Measurements from ENCODE around the gene NUAK2. TPM values are rescaled to one million over a fixed set of nuclear protein-coding genes. Genes with fewer than 3 reads are reported as not detected.
A peak's percentile ranks its signal among the peaks of the same experiment; 100 is the strongest.

Gene NUAK2
- total RNA-seq, 1 donor from 2014 or later, result 4.5 TPM

- peaks cover 77% of the 10 kb centered on the region for H3K4me1 Mint-ChIP-seq (ENCODE audit: unreplicated experiment)
- no peak for DNase-seq (ENCODE audit: extremely low spot score, unreplicated experiment)
- H3K27ac Mint-ChIP-seq (ENCODE audit: unreplicated experiment), result peak overlapping the region; percentile 50
- no peaks in the 10 kb centered on the region for H3K36me3 Mint-ChIP-seq (ENCODE audit: unreplicated experiment)
- H3K9me3 Mint-ChIP-seq (ENCODE audit: unreplicated experiment), result no peaks in the 10 kb centered on the region
- H3K27me3 Mint-ChIP-seq (ENCODE audit: unreplicated experiment), result no peaks in the 10 kb centered on the region
- TF ChIP-seq, protein P1, sequence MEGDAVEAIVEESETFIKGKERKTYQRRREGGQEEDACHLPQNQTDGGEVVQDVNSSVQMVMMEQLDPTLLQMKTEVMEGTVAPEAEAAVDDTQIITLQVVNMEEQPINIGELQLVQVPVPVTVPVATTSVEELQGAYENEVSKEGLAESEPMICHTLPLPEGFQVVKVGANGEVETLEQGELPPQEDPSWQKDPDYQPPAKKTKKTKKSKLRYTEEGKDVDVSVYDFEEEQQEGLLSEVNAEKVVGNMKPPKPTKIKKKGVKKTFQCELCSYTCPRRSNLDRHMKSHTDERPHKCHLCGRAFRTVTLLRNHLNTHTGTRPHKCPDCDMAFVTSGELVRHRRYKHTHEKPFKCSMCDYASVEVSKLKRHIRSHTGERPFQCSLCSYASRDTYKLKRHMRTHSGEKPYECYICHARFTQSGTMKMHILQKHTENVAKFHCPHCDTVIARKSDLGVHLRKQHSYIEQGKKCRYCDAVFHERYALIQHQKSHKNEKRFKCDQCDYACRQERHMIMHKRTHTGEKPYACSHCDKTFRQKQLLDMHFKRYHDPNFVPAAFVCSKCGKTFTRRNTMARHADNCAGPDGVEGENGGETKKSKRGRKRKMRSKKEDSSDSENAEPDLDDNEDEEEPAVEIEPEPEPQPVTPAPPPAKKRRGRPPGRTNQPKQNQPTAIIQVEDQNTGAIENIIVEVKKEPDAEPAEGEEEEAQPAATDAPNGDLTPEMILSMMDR (IDR thresholded peaks at IDR 0.05), result peak; percentile 39
- H3K4me3 Mint-ChIP-seq (ENCODE audit: unreplicated experiment), result peak overlapping the region; percentile 4
Observed at GRCh38 chr1:205317311-205317917, 4.1 kb downstream of the NUAK2 start.

DNA sequence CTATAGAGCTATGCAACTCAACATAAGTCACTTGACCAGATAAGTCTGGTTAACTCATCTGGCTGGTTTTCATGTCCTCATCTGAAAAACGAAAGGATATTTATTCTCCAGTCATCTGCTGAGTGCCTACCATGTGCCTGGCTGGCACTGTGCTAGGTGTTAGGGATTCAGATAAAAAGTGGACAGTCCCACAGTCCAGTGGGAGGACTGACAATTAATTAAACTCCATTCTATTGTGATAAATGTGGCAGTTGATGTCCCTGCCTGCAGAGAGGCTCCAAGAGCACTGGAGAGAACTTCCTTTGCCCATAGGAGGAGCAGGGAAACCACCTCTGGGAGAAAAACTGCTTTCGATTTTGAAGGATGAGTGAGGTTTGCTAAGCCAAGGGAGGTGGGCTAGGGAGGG is 5.4 kb downstream of the NUAK2 start:
- Mint-ChIP-seq H3K27me3 (ENCODE audit: unreplicated experiment) (no peaks in the 10 kb centered on the region), H3K9me3 (ENCODE audit: unreplicated experiment) (no peaks in the 10 kb centered on the region), H3K4me1 (ENCODE audit: unreplicated experiment) (peaks cover 76% of the 10 kb centered on the region), H3K4me3 (ENCODE audit: unreplicated experiment) (no peak overlapping the region), H3K36me3 (ENCODE audit: unreplicated experiment) (peaks cover 5% of the 10 kb centered on the region), H3K27ac (ENCODE audit: unreplicated experiment) (peak overlapping the region; percentile 50)
- TF ChIP-seq, protein P1 (IDR thresholded peaks at IDR 0.05), result no peak
- no peak for DNase-seq (ENCODE audit: extremely low spot score, unreplicated experiment)

DNA sequence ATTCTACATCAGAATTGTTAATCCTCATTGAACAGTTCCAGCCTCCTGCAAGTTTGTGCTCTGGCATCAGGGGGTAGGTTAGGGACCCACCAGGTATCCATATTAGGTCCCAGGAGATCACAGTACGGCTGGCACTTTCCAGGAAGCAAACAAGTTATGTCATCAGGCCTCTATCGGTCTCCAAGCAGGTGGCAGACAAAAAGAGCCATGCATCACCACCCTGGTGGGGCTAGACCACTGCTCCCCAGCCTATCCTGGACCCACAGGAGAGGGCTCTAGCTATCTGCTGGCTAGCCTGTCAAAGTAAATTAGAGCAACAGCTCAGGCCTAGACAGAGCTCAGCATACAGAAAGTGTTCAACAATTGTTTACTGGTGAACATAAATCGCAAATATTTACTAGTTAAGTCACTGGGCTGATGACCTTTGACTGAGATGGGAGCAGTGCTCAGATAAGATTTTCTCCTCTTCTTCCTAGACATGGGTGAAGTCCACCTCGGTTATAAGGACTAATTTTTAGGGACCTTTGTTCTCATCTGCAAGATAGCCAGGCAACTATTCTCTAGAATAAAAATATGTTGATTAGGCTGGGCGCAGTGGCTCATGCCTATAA is 6.4 kb downstream of the NUAK2 start:
- Mint-ChIP-seq H3K4me1 (ENCODE audit: unreplicated experiment) (peaks cover 66% of the 10 kb centered on the region), H3K9me3 (ENCODE audit: unreplicated experiment) (no peaks in the 10 kb centered on the region), H3K4me3 (ENCODE audit: unreplicated experiment) (no peak overlapping the region), H3K36me3 (ENCODE audit: unreplicated experiment) (peaks cover 10% of the 10 kb centered on the region), H3K27ac (ENCODE audit: unreplicated experiment) (peak overlapping the region; percentile 95), H3K27me3 (ENCODE audit: unreplicated experiment) (no peaks in the 10 kb centered on the region)
- TF ChIP-seq, protein P1 (IDR thresholded peaks at IDR 0.05), result no peak
- no peak for DNase-seq (ENCODE audit: extremely low spot score, unreplicated experiment)

DNA sequence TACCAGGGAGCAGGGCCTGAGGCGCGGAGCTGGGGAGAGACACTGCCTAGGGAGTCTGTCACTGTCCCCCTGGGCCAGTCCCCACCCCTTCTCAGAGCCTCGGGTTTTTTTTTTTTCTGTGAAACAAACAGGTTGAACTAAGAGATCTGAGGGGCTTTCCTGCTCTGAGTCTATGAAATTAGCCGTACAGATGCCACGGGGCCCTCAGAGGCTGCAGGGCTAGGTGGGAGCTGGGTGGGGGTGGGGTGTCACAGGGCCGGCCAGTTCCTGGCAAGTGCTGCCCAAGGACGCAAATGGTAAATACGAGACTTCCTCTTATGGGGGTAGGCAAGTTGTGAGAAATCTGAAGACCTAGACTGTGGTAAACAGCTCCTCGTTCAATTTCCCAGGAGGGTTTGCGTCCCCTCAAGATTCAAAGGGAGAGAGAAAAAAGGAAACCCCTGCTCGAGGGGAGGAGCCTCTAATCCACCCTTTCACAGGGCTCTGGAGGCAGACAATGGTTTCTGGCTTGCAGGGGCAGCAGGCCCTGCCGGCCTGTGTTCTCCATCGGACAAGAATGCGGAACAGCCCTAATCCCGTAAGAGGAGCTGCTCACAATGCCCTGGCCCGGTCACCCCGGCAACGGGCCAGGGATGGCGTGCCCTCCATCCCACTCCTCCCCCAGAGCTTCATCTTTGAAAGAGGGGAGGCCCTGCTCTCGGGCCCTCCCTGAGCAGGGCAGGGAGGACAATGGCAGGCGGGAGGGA is 7.8 kb downstream of the NUAK2 start:
- Mint-ChIP-seq H3K4me3 (ENCODE audit: unreplicated experiment) (peak overlapping the region; percentile 60), H3K9me3 (ENCODE audit: unreplicated experiment) (no peaks in the 10 kb centered on the region), H3K4me1 (ENCODE audit: unreplicated experiment) (peaks cover 52% of the 10 kb centered on the region), H3K27ac (ENCODE audit: unreplicated experiment) (peak overlapping the region; percentile 95), H3K36me3 (ENCODE audit: unreplicated experiment) (peaks cover 10% of the 10 kb centered on the region), H3K27me3 (ENCODE audit: unreplicated experiment) (no peaks in the 10 kb centered on the region)
- TF ChIP-seq, protein P1 (IDR thresholded peaks at IDR 0.05), result no peak
- no peak for DNase-seq (ENCODE audit: extremely low spot score, unreplicated experiment)

Data from osteocyte (in vitro differentiated cells).